ENCODE data around the gene FBF1.

Gene FBF1

DNA sequence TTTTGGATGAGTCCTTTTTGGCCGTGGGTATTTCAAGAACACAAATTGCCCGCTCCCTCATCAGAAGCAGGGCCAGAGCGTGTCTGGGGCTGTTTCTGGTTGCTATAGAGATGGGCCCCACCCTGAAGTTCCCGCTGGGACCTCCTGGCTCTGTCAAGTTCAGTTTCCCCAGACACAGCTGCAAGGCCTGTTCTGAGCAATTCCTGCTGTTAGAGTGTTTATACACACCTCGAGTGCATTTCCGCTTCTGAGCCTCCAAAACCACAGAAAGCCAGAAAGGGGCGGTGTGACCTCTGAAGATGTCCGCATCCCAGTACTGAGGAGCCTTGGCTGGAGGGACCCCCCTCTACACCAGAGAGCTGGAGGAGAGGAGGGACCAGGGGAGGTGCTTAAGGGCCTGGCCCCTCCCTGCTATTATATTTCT lies 76.4 kb downstream of the FBF1 start:
- Histone ChIP-seq H3K4me3 (peak overlapping the region in 2 of 10 experiments; percentile 15 to 38; a peak in 2 of 20 replicates), H3K9me3 (replicated peaks in 1 of 11) (no peaks in the 10 kb centered on the region), H3K36me3 (no peaks in the 10 kb centered on the region), H3K27me3 (no peaks in the 10 kb centered on the region), H3K27ac (peak overlapping the region; percentile 21 to 79 (median 70); a peak in 21 of 22 replicates), H3K4me2 (peak overlapping the region; percentile 52 to 90 (median 78)), H3K4me1 (peaks cover 27 to 51% (median 45%) of the 10 kb centered on the region in 10 experiments), H4K20me1 (no peaks in the 10 kb centered on the region), H3K9ac (peak overlapping the region; percentile 32 to 64 (median 45); a peak in 18 of 22 replicates)
- TF ChIP-seq Cebpa-rat (IDR thresholded peaks at IDR 0.05): peak in 2 of 11 experiments; percentile 28 to 73; a peak in 2 of 22 replicates

DNA sequence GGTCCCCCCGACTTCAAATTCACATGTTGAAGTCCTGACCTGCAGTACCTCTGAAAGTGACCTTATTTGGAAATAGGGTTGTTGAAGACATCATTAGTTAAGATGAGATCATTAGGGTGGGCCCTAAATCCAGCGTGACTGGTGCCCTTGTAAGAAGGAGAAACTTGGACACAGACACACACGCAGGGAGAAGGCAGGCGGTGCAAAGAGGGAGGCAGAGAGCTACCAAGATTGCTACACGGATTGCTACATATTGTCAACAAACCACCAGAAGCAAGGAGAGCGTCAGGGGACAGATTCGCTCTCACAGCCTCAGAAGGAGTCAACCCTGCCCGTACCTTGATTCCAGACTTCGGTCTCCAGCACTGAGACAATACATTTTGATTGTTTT lies 78.9 kb downstream of the FBF1 start:
- Histone ChIP-seq H4K20me1 (no peaks in the 10 kb centered on the region), H3K9me3 (replicated peaks in 1 of 11) (no peaks in the 10 kb centered on the region), H3K36me3 (no peaks in the 10 kb centered on the region), H3K27ac (peak overlapping the region in 1 of 11 experiments; percentile 29; a peak in 1 of 22 replicates), H3K4me3 (no peak overlapping the region), H3K4me1 (peaks cover 46 to 72% (median 65%) of the 10 kb centered on the region in 10 experiments), H3K27me3 (no peaks in the 10 kb centered on the region), H3K9ac (no peak overlapping the region), H3K4me2 (no peak overlapping the region)
- no peak for TF ChIP-seq Cebpa-rat (IDR thresholded peaks at IDR 0.05)
